Progenitor cell of endocrine pancreas (in vitro differentiated cells): ENCODE data around the gene NAA30. TPM values are rescaled to one million over a fixed set of nuclear protein-coding genes. Genes with fewer than 3 reads are reported as not detected.

Source experiments
- DNase-seq: peaks from one replicate; pipeline ENCODE4 v3.0.0; 2021; ENCODE audit warnings: low spot score; ENCODE audit not compliant: unreplicated experiment
- H3K27ac Mint-ChIP-seq: 2 replicates; pipeline ENCODE4 v1.8.0; 2021; ENCODE audit warnings: mild to moderate bottlenecking, moderate library complexity, mixed read lengths
- H3K27me3 Mint-ChIP-seq: 2 replicates; pipeline ENCODE4 v1.8.0; 2021; ENCODE audit warnings: mixed read lengths
- H3K36me3 Mint-ChIP-seq: 2 replicates; pipeline ENCODE4 v1.8.0; 2022; ENCODE audit warnings: mixed read lengths; ENCODE audit not compliant: insufficient read depth
- H3K4me1 Mint-ChIP-seq: 2 replicates; pipeline ENCODE4 v1.8.0; 2021; ENCODE audit warnings: low read depth, mixed read lengths
- H3K4me3 Mint-ChIP-seq: 2 replicates; pipeline ENCODE4 v1.8.0; 2021; ENCODE audit warnings: low read depth, mild to moderate bottlenecking, moderate library complexity, mixed read lengths
- H3K9me3 Mint-ChIP-seq: 2 replicates; pipeline ENCODE4 v1.8.0; 2021; ENCODE audit warnings: low read depth, mixed read lengths
- CTCF ChIP-seq: fragments of 200-600 bp; sonication (generic); IDR thresholded peaks from one replicate; pipeline ENCODE4 v1.5.0; 2021; ENCODE audit warnings: antibody characterized with exemption, mild to moderate bottlenecking; ENCODE audit not compliant: unreplicated experiment
- total RNA-seq: library from RNA; stranded (reverse); gene quantifications from 2 replicates; pipeline ENCODE4 v1.2.1, GENCODE V29; 2021

NAA30 gene
- total RNA-seq, 1 donor from 2014 or later: 24.2 TPM

GRCh38 chr14:57389646-57390036 is 745 bp upstream of the NAA30 start:
- peaks cover 8% of the 10 kb centered on the region for H3K27me3 Mint-ChIP-seq
- no peaks in the 10 kb centered on the region for H3K9me3 Mint-ChIP-seq
- peaks cover 36% of the 10 kb centered on the region for H3K4me1 Mint-ChIP-seq
- peak overlapping the region; percentile 83 for H3K27ac Mint-ChIP-seq
- peak overlapping the region; percentile 78 for H3K4me3 Mint-ChIP-seq
- DNase-seq: no peak
- TF ChIP-seq CTCF: no peak
- peaks cover 3% of the 10 kb centered on the region for H3K36me3 Mint-ChIP-seq

- peak; percentile 5 for TF ChIP-seq CTCF
- Mint-ChIP-seq H3K9me3 (no peaks in the 10 kb centered on the region), H3K36me3 (peaks cover 3% of the 10 kb centered on the region), H3K27me3 (peaks cover 5% of the 10 kb centered on the region), H3K4me3 (peak overlapping the region; percentile 78), H3K27ac (peak overlapping the region; percentile 87), H3K4me1 (peaks cover 36% of the 10 kb centered on the region)
- DNase-seq: peak; percentile 39
Observed at GRCh38 chr14:57390806-57391516, 575 bp downstream of the NAA30 start.

GRCh38 chr14:57391517-57392195 is 1.3 kb downstream of the NAA30 start:
- peak overlapping the region; percentile 78 for H3K4me3 Mint-ChIP-seq
- peaks cover 5% of the 10 kb centered on the region for H3K36me3 Mint-ChIP-seq
- no peaks in the 10 kb centered on the region for H3K27me3 Mint-ChIP-seq
- TF ChIP-seq CTCF: no peak
- H3K9me3 Mint-ChIP-seq: no peaks in the 10 kb centered on the region
- no peak for DNase-seq
- H3K4me1 Mint-ChIP-seq: peaks cover 36% of the 10 kb centered on the region
- peak overlapping the region; percentile 87 for H3K27ac Mint-ChIP-seq

GRCh38 chr14:57392830-57393229 is 2.4 kb downstream of the NAA30 start:
- no peak for DNase-seq
- no peaks in the 10 kb centered on the region for H3K27me3 Mint-ChIP-seq
- H3K4me3 Mint-ChIP-seq: peak overlapping the region; percentile 78
- peaks cover 36% of the 10 kb centered on the region for H3K4me1 Mint-ChIP-seq
- no peaks in the 10 kb centered on the region for H3K9me3 Mint-ChIP-seq
- no peak overlapping the region for H3K27ac Mint-ChIP-seq
- TF ChIP-seq CTCF: no peak
- peaks cover 8% of the 10 kb centered on the region for H3K36me3 Mint-ChIP-seq

GRCh38 chr14:57400556-57401494 is 10.4 kb downstream of the NAA30 start:
- Mint-ChIP-seq H3K9me3 (no peaks in the 10 kb centered on the region), H3K36me3 (peaks cover 24% of the 10 kb centered on the region), H3K27me3 (no peaks in the 10 kb centered on the region), H3K27ac (no peak overlapping the region), H3K4me3 (no peak overlapping the region), H3K4me1 (peaks cover 17% of the 10 kb centered on the region)
- no peak for TF ChIP-seq CTCF
- no peak for DNase-seq
